Caco-2 (cell line): ENCODE data around the gene EXOSC2. TPM values are rescaled to one million over a fixed set of nuclear protein-coding genes. Genes with fewer than 3 reads are reported as not detected.
A peak's percentile ranks its signal among the peaks of the same experiment; 100 is the strongest.

Experiments used
- BruUV-seq: library from RNA; stranded (reverse); fragments of 400-500 nt; replicated peaks from 2 replicates; lab custom pipeline; 2021; lab: Mats Ljungman, UMichigan
- CTCF ChIA-PET: fragments of 300-600 bp; sonication (Branson Sonifier 250); formaldehyde crosslinking; loops from one replicate; lab custom pipeline; 2022; ENCODE audit warnings: antibody characterized with exemption; lab: Charles Lee
- POLR2A ChIA-PET: fragments of 300-600 bp; sonication (Branson Sonifier 250); formaldehyde crosslinking; loops from one replicate; lab custom pipeline; 2022; ENCODE audit warnings: antibody characterized with exemption; lab: Charles Lee
- DNase-seq, 2 experiments: peaks; one replicate each; pipeline versions ENCODE4 v3.0.0 to v3.0.0-alpha.2; 2020 to 2022
- H3K27me3 ChIP-seq: replicated peaks from 2 replicates; pipeline ENCODE4 v1.6.0; 2011; ENCODE audit warnings: low read length; ENCODE audit not compliant: control insufficient read depth, insufficient read depth
- H3K36me3 ChIP-seq: 2 replicates; pipeline ENCODE4 v1.5.1; 2011; ENCODE audit warnings: low read length; ENCODE audit not compliant: control insufficient read depth, insufficient read depth
- H3K4me1 ChIP-seq: fragments of 250-450 bp; sonication (Bioruptor Pico); 2 replicates; pipeline ENCODE4 v1.5.1; 2020; ENCODE audit warnings: mild to moderate bottlenecking
- H3K4me3 ChIP-seq: 2 replicates; pipeline ENCODE4 v1.5.1; 2011; ENCODE audit warnings: low read depth, mild to moderate bottlenecking, control low read depth, low read length
- H3K9me3 ChIP-seq: fragments of 250-450 bp; sonication (Bioruptor Pico); 2 replicates; pipeline ENCODE4 v1.5.1; 2020; ENCODE audit warnings: mild to moderate bottlenecking, moderate library complexity
- H3K27ac Mint-ChIP-seq: one replicate; pipeline ENCODE4 v1.8.0; 2022; ENCODE audit warnings: mixed read lengths; ENCODE audit not compliant: unreplicated experiment
- H3K27me3 Mint-ChIP-seq: one replicate; pipeline ENCODE4 v1.8.0; 2022; ENCODE audit warnings: mixed read lengths; ENCODE audit not compliant: insufficient read depth, unreplicated experiment
- H3K36me3 Mint-ChIP-seq: one replicate; pipeline ENCODE4 v1.8.0; 2022; ENCODE audit warnings: mild to moderate bottlenecking, mixed read lengths; ENCODE audit not compliant: insufficient read depth, unreplicated experiment
- H3K4me1 Mint-ChIP-seq: one replicate; pipeline ENCODE4 v1.8.0; 2022; ENCODE audit warnings: low read depth, mixed read lengths; ENCODE audit not compliant: unreplicated experiment
- H3K4me3 Mint-ChIP-seq: one replicate; pipeline ENCODE4 v1.8.0; 2022; ENCODE audit warnings: mild to moderate bottlenecking, moderate library complexity, mixed read lengths; ENCODE audit not compliant: unreplicated experiment
- H3K9me3 Mint-ChIP-seq: one replicate; pipeline ENCODE4 v1.8.0; 2022; ENCODE audit warnings: mixed read lengths; ENCODE audit not compliant: unreplicated experiment
- CTCF ChIP-seq, 2 experiments: fragments of 200-600 bp in 1 of 2; IDR thresholded peaks; 1 replicate in 1 of 2; 2 replicates in 1 of 2; pipeline versions ENCODE4 v1.5.1 to v1.8.0; 2011 to 2022; ENCODE audit warnings: antibody characterized with exemption in 1 of 2, control low read depth in 1 of 2, inconsistent platforms in 1 of 2, low read depth in 1 of 2, low read length in 1 of 2, mild to moderate bottlenecking in 1 of 2, moderate library complexity in 1 of 2; ENCODE audit not compliant: insufficient read depth in 1 of 2, severe bottlenecking in 1 of 2, unreplicated experiment in 1 of 2
- intact Hi-C: fragments of 100-400 bp; cut with micrococcal nuclease; formaldehyde crosslinking; loops from one replicate; pipeline ENCODE4 v1.10.0; 2022; ENCODE audit not compliant: unreplicated experiment
- total RNA-seq: library from RNA; stranded (reverse); gene quantifications from 2 replicates; pipeline ENCODE4 v1.2.3, GENCODE V29; 2022

EXOSC2 gene
- total RNA-seq, 1 experiment from 2014 or later, result 59.1 TPM

GRCh38 chr9:130698514-130698913 is 4.9 kb downstream of the EXOSC2 start:
- Mint-ChIP-seq H3K36me3 (peaks cover 85% of the 10 kb centered on the region), H3K27me3 (no peaks in the 10 kb centered on the region), H3K4me1 (peaks cover 9% of the 10 kb centered on the region), H3K27ac (no peak overlapping the region), H3K4me3 (no peak overlapping the region), H3K9me3 (no peaks in the 10 kb centered on the region)
- peaks cover 6% of the 10 kb centered on the region for H3K36me3 ChIP-seq
- H3K4me1 ChIP-seq, result no peaks in the 10 kb centered on the region
- BruUV-seq, result no TSS peak
- ChIA-PET CTCF (no interaction called here), POLR2A (interaction anchor here (0.6 kb wide), 1 partner anchor 148 kb away, joined by 3 read pairs; no protein-coding TSS in a partner anchor)
- H3K4me3 ChIP-seq, result no peak overlapping the region
- no peaks in the 10 kb centered on the region for H3K27me3 ChIP-seq
- DNase-seq, result no peak
- no peak for TF ChIP-seq CTCF (IDR thresholded peaks at IDR 0.05; ENCODE audit: insufficient read depth in 1 of 2, low read depth in 1 of 2, low read length in 1 of 2, severe bottlenecking in 1 of 2, unreplicated experiment in 1 of 2)
- no peaks in the 10 kb centered on the region for H3K9me3 ChIP-seq
- intact Hi-C loops, result no loop called here

- H3K4me1 Mint-ChIP-seq, result peaks cover 9% of the 10 kb centered on the region
- no peaks in the 10 kb centered on the region for H3K9me3 Mint-ChIP-seq
- no peak overlapping the region for H3K27ac Mint-ChIP-seq
- H3K36me3 Mint-ChIP-seq, result peaks cover 89% of the 10 kb centered on the region
- H3K4me3 ChIP-seq, result no peak overlapping the region
- no peaks in the 10 kb centered on the region for H3K9me3 ChIP-seq
- no peaks in the 10 kb centered on the region for H3K27me3 Mint-ChIP-seq
- DNase-seq, result no peak
- CTCF ChIA-PET, result no interaction called here
- H3K27me3 ChIP-seq, result no peaks in the 10 kb centered on the region
- peaks cover 8% of the 10 kb centered on the region for H3K36me3 ChIP-seq
- POLR2A ChIA-PET, result interaction anchor here (0.8 kb wide), 1 partner anchor 9 kb away, joined by 3 read pairs; no protein-coding TSS in a partner anchor
- H3K4me3 Mint-ChIP-seq, result no peak overlapping the region
- BruUV-seq, result no TSS peak
- TF ChIP-seq CTCF (IDR thresholded peaks at IDR 0.05; ENCODE audit: insufficient read depth in 1 of 2, low read depth in 1 of 2, low read length in 1 of 2, severe bottlenecking in 1 of 2, unreplicated experiment in 1 of 2), result no peak
- no peaks in the 10 kb centered on the region for H3K4me1 ChIP-seq
- intact Hi-C loops, result no loop called here
These were observed 5.5 kb downstream of the EXOSC2 start for GRCh38 chr9:130699047-130699446.

GRCh38 chr9:130701059-130702022 is 7.8 kb downstream of the EXOSC2 start:
- peaks cover 9% of the 10 kb centered on the region for H3K4me1 Mint-ChIP-seq
- Histone ChIP-seq H3K27me3 (no peaks in the 10 kb centered on the region), H3K4me3 (no peak overlapping the region), H3K9me3 (no peaks in the 10 kb centered on the region), H3K4me1 (no peaks in the 10 kb centered on the region), H3K36me3 (peaks cover 8% of the 10 kb centered on the region)
- TF ChIP-seq CTCF (IDR thresholded peaks at IDR 0.05; ENCODE audit: insufficient read depth in 1 of 2, low read depth in 1 of 2, low read length in 1 of 2, severe bottlenecking in 1 of 2, unreplicated experiment in 1 of 2), result peak; percentile 85 to 97
- H3K27ac Mint-ChIP-seq, result no peak overlapping the region
- H3K27me3 Mint-ChIP-seq, result no peaks in the 10 kb centered on the region
- BruUV-seq, result no TSS peak
- H3K36me3 Mint-ChIP-seq, result peaks cover 91% of the 10 kb centered on the region
- intact Hi-C loops, result loop anchor here (10.0 kb wide), 1 partner anchor 343 kb away; no protein-coding TSS in a partner anchor
- ChIA-PET POLR2A (no interaction called here), CTCF (interaction anchor here (0.5 to 1.7 kb wide), 18 partner anchors 10 to 297 kb away, joined by 3 to 7 read pairs (median 4); no protein-coding TSS in a partner anchor)
- DNase-seq, result peak; percentile 75 to 85
- no peak overlapping the region for H3K4me3 Mint-ChIP-seq
- H3K9me3 Mint-ChIP-seq, result no peaks in the 10 kb centered on the region
